Upper lobe of left lung (tissue), 6 donors: Measurements from ENCODE around the gene TMEM116. TPM values are rescaled to one million over a fixed set of nuclear protein-coding genes. Genes with fewer than 3 reads are reported as not detected.
"Not testable (repeated sequence)": the region's sequence is repeated elsewhere in the genome, so short reads cannot be mapped to it uniquely, and the experiment has no call there.

ENCODE experiments used
- ATAC-seq, 2 donors: fragments of 200-7000 bp; cut with Tn5 transposase; one replicate each; pipeline ENCODE4 v1.9.1; 2022; ENCODE audit warnings: mild to moderate bottlenecking in 2 of 2, moderate library complexity in 2 of 2; ENCODE audit not compliant: low FRiP score in 2 of 2
- DNase-seq, 2 donors: peaks; one replicate each; pipeline ENCODE4 v3.0.0-alpha.2; 2019 to 2020
- H3K27ac ChIP-seq, 4 donors: fragments of 200-600 bp; sonication (generic); one replicate each; pipeline ENCODE4 v1.5.1; 2016 to 2019
- H3K27me3 ChIP-seq, 4 donors: fragments of 200-600 bp; sonication (generic); one replicate each; pipeline ENCODE4 v1.5.1; 2017 to 2019
- H3K36me3 ChIP-seq, 4 donors: fragments of 200-600 bp; sonication (generic); one replicate each; pipeline ENCODE4 v1.5.1; 2016 to 2019
- H3K4me1 ChIP-seq, 4 donors: fragments of 200-600 bp; sonication (generic); one replicate each; pipeline ENCODE4 v1.5.1; 2018 to 2019
- H3K4me3 ChIP-seq, 4 donors: fragments of 200-600 bp; sonication (generic); one replicate each; pipeline ENCODE4 v1.5.1; 2017 to 2019; ENCODE audit warnings: mild to moderate bottlenecking in 2 of 4, moderate library complexity in 1 of 4
- H3K9me3 ChIP-seq, 4 donors: fragments of 200-600 bp; sonication (generic); one replicate each; pipeline ENCODE4 v1.5.1; 2018 to 2019
- CTCF ChIP-seq, 6 experiments: fragments of 450-650 bp in 4 of 6; fragments of 200-600 bp in 2 of 6; sonication (generic) in 2 of 6; IDR thresholded peaks; one replicate each; pipeline ENCODE4 v1.5.1; 2016 to 2019; ENCODE audit warnings: antibody characterized with exemption in 6 of 6
- EP300 ChIP-seq, 4 donors: sonication (generic); formaldehyde crosslinking; IDR thresholded peaks; one replicate each; pipeline ENCODE4 v1.5.1; 2017; ENCODE audit warnings: antibody characterized with exemption in 4 of 4, control low read depth in 2 of 4
- POLR2A ChIP-seq, 4 donors: fragments of 450-650 bp; IDR thresholded peaks; one replicate each; pipeline ENCODE4 v1.5.1; 2016 to 2017; ENCODE audit warnings: antibody characterized with exemption in 4 of 4, mild to moderate bottlenecking in 2 of 4
- POLR2AphosphoS5 ChIP-seq, 2 donors: sonication (generic); formaldehyde crosslinking; IDR thresholded peaks; one replicate each; pipeline ENCODE4 v1.5.1; 2017; ENCODE audit warnings: antibody characterized with exemption in 2 of 2
- WGBS, 2 donors: methylation state at CpG; one replicate each; pipeline ENCODE4 v1.1.5; 2017 to 2018; 5-methylcytosine and 5-hydroxymethylcytosine counted together
- total RNA-seq, 6 donors: library from RNA; depleted of rRNA in 4 of 6; stranded (reverse); fragments of >200 nt in 4 of 6; gene quantifications; one replicate each; pipeline versions ENCODE4 v1.1.0 to v1.2.1, GENCODE V29; 2016 to 2021
- donor health status: DM: no; HTN: no; CAD: no; lungs with moderate emphysema.
- donor health status: DM: no; HTN: yes; CAD: no; lungs with severe emphysema.

Gene TMEM116
- total RNA-seq, 6 donors from 2014 or later = 14.8 to 41.9 (median 21.2) TPM

- Histone ChIP-seq H3K27me3 (no peaks in the 10 kb centered on the region), H3K36me3 (no peaks in the 10 kb centered on the region), H3K4me1 (peaks cover 7 to 18% (median 14%) of the 10 kb centered on the region in 4 donors), H3K27ac (no peak overlapping the region), H3K4me3 (no peak overlapping the region), H3K9me3 (no peaks in the 10 kb centered on the region)
- DNase-seq (no peak), ATAC-seq (no peak)
- no peak for TF ChIP-seq CTCF (IDR thresholded peaks at IDR 0.05)
- no peak for TF ChIP-seq POLR2A (IDR thresholded peaks at IDR 0.05)
- no peak for TF ChIP-seq POLR2AphosphoS5 (IDR thresholded peaks at IDR 0.05)
- no peak for TF ChIP-seq EP300 (IDR thresholded peaks at IDR 0.05)
- WGBS, 2 donors = 94 to 96% methylated on average over 2 of the region's 2 CpGs
These were observed 15.7 kb downstream of the TMEM116 start for GRCh38 chr12:111997300-111997699.

- DNase-seq (no peak), ATAC-seq (no peak)
- H3K4me1 ChIP-seq = peaks cover 7 to 12% (median 10%) of the 10 kb centered on the region in 4 donors
- 89 to 94% methylated on average over 1 of the region's 1 CpG for WGBS, 2 donors
- H3K9me3 ChIP-seq = no peaks in the 10 kb centered on the region
- no peak overlapping the region for H3K27ac ChIP-seq
- H3K27me3 ChIP-seq = no peaks in the 10 kb centered on the region
- no peaks in the 10 kb centered on the region for H3K36me3 ChIP-seq
- TF ChIP-seq CTCF (IDR thresholded peaks at IDR 0.05) (no peak), EP300 (IDR thresholded peaks at IDR 0.05) (no peak), POLR2AphosphoS5 (IDR thresholded peaks at IDR 0.05) (no peak)
- H3K4me3 ChIP-seq = no peak overlapping the region
These were observed 17.0 kb downstream of the TMEM116 start for GRCh38 chr12:111995782-111996480.

- not testable (repeated sequence) for H3K36me3 ChIP-seq, H3K27me3 ChIP-seq, H3K9me3 ChIP-seq, DNase-seq, ATAC-seq
- 45 to 48% methylated on average over 17 of the region's 17 CpGs for WGBS, 2 donors
- Histone ChIP-seq H3K4me3 (peak overlapping the region in 3 of 4 donors; percentile 10 to 39 (median 18)), H3K4me1 (peaks cover 7 to 12% (median 9%) of the 10 kb centered on the region in 4 donors), H3K27ac (peak overlapping the region in 2 of 4 donors; percentile 27 to 30)
These were observed 18.5 kb downstream of the TMEM116 start for GRCh38 chr12:111994211-111995111.

GRCh38 chr12:111993292-111994150, 19.4 kb downstream of the TMEM116 start:
- WGBS, 2 donors = 67 to 72% methylated on average over 2 of the region's 2 CpGs
- Histone ChIP-seq H3K4me3 (peak overlapping the region in 2 of 4 donors; percentile 18 to 39), H3K4me1 (peaks cover 7 to 12% (median 9%) of the 10 kb centered on the region in 4 donors), H3K9me3 (no peaks in the 10 kb centered on the region), H3K27me3 (no peaks in the 10 kb centered on the region), H3K27ac (peak overlapping the region in 2 of 4 donors; percentile 27 to 30), H3K36me3 (peaks cover 0 to 5% (median 0%) of the 10 kb centered on the region in 4 donors)
- DNase-seq (no peak), ATAC-seq (no peak)
- TF ChIP-seq POLR2A (IDR thresholded peaks at IDR 0.05) (no peak), EP300 (IDR thresholded peaks at IDR 0.05) (no peak), POLR2AphosphoS5 (IDR thresholded peaks at IDR 0.05) (no peak), CTCF (IDR thresholded peaks at IDR 0.05) (no peak)
